DMS53 treated with DMSO at 0.1 percent for 48 hours (cell line): ENCODE results near the gene PEG3.

Source experiments
- DNase-seq: peaks from one replicate; lab custom pipeline; 2025; ENCODE audit not compliant: unreplicated experiment; lab: John Stamatoyannopoulos, UW

The PEG3 gene

DNA sequence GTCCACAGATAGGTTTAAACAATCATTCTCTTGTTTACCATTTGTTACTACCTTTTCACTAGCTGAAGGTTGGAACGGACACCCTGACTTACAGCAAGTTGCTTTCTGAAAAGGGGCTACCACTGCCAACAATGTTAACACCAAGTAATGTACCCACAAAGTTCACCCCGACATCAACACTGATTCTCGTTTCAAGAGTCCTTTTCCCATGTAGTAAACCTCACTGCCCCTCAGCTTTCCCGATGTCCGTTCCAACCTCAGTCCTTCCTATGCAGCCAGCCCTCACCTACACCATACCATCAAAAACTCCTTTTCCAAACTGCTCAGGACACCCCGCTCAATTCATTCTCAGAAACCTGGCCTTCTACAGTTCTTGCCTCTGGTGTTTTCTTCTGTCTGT, 29.0 kb downstream of the PEG3 start:
- no peak for DNase-seq

DNA sequence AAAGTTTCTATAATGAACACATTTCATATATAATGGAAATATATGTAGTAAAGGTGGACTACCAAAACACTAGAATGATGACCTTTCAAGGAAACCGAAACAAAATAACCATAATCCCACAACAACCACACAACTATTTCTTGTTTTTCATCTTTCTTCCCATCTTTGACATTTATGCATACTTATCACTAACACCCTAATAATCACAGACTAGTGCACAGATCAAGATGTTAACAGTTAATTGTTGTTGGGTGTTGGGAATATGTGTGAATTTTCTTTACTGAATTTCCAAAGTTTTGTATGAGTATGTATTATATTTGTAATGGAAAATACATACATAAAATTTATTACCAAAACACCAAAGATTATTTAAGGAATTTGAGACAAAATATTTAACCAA, 30.3 kb downstream of the PEG3 start:
- DNase-seq: no peak

DNA sequence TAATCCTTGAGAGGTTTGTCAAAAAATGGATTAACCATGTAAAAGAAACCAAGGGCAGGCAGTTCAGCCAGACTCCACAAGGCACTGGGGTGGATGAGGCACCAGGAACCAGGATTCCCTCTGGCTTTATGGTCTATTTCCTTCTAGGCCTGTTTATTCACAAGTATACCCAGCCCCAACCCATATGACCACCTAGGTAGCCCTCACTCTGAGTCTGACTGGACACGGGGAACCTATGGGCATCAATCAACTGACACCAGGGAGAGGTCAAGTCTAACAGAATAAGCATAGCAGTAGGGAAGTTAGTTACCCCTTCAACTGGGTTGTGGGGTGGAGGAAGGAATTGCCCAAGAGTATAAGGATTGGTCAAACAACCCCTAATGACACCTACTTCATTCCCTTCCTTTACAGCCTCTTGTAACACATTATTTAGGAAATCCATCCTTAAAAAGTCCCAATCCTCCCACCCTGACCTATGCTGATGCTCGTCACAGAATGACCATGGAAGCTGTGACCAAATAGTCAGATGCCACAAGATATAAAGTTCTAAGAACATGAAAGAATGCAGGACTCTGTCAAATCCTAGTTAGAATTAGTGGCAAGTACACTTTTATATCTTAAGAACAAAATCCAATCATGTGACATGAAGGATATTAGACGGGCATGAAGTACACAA, 31.7 kb downstream of the PEG3 start:
- DNase-seq: no peak

- no peak for DNase-seq
These were observed 33.9 kb downstream of the PEG3 start for GRCh38 chr19:56806639-56807038.
